WTC11 (cell line): Measurements from ENCODE around the gene NDRG3.

ENCODE experiments used
- CTCF ChIP-seq: fragments of 200-600 bp; IDR thresholded peaks from 2 replicates; pipeline ENCODE4 v1.8.0; 2022; ENCODE audit warnings: antibody characterized with exemption
- TP53 ChIP-seq: sonication (generic); formaldehyde crosslinking; IDR thresholded peaks from 2 replicates; pipeline ENCODE4 v1.8.1; 2023; ENCODE audit warnings: mild to moderate bottlenecking, missing genetic modification reagents

GRCh38 chr20:36631646-36632045, 114.2 kb downstream of the NDRG3 start:
- TF ChIP-seq CTCF (no peak), TP53 (CRISPR knock-in tag) (no peak)
